ENCODE results near the gene RAP1B. TPM values are rescaled to one million over a fixed set of nuclear protein-coding genes. Genes with fewer than 3 reads are reported as not detected.

RAP1B gene
- total and polyA plus RNA-seq, 9 of the 15 experiments (the other 6 are each of a cell fraction or from before 2014, with no cell fraction given): 107 to 309 (median 170) TPM

GRCh38 chr12:68686595-68687521 lies 76.2 kb downstream of the RAP1B start, which contains the start of gene NUP107 (continued):
- TF ChIP-seq HIVEP1 (CRISPR knock-in tag; IDR thresholded peaks at IDR 0.05): 0 out of 2 replicates have a peak, but pooled peaks have one; percentile 7
- no peak for TF ChIP-seq KLF10 (CRISPR knock-in tag; IDR thresholded peaks at IDR 0.05)
- TF ChIP-seq ELF4 (CRISPR knock-in tag; IDR thresholded peaks at IDR 0.05): no peak
- TF ChIP-seq ZNF224 (CRISPR knock-in tag; IDR thresholded peaks at IDR 0.05): no peak
- TF ChIP-seq XRCC4 (IDR thresholded peaks at IDR 0.05; ENCODE audit: extremely low read depth, insufficient read depth, insufficient read length): no peak
- TF ChIP-seq HNRNPK (IDR thresholded peaks at IDR 0.05; ENCODE audit: low read depth, low read length, poor library complexity, severe bottlenecking): no peak
- peak; percentile 86; the same call in 1 of the 2 replicates for TF ChIP-seq PHF8 (IDR thresholded peaks at IDR 0.05; ENCODE audit: borderline replicate concordance, low read length)
- TF ChIP-seq ZC3H11A (IDR thresholded peaks at IDR 0.05; ENCODE audit: low read depth, low read length): peak; percentile 95; the same call in 1 of the 2 replicates
- TF ChIP-seq NRF1 (conservative IDR thresholded peaks at IDR 0.05 in 1 of 2, IDR thresholded peaks at IDR 0.05 in 1 of 2): peak; percentile 97 to 98
- TF ChIP-seq E2F6 (IDR thresholded peaks at IDR 0.05; ENCODE audit: borderline replicate concordance in 1 of 2, extremely low read depth in 1 of 2, insufficient read depth in 1 of 2, insufficient read length in 1 of 2, low read depth in 1 of 2, low read length in 1 of 2, poor library complexity in 1 of 2, severe bottlenecking in 1 of 2): peak; percentile 59 to 84
- TF ChIP-seq TAF15 (IDR thresholded peaks at IDR 0.05; ENCODE audit: low read depth, low read length): no peak
- TF ChIP-seq TRIM24 (IDR thresholded peaks at IDR 0.05): peak in 1 of 2 experiments; percentile 99; a peak in 3 of 4 replicates
- no peak for TF ChIP-seq CEBPB (tag; IDR thresholded peaks at IDR 0.05)
- TF ChIP-seq SFPQ (IDR thresholded peaks at IDR 0.05; ENCODE audit: low read depth, low read length): no peak
- peak; percentile 97 for TF ChIP-seq PREB (CRISPR knock-in tag; IDR thresholded peaks at IDR 0.05)
- no peak for TF ChIP-seq CCAR2 (IDR thresholded peaks at IDR 0.05; ENCODE audit: low read depth, low read length)
- TF ChIP-seq LCOR (CRISPR knock-in tag; IDR thresholded peaks at IDR 0.05): peak; percentile 97
- TF ChIP-seq NFE2 (IDR thresholded peaks at IDR 0.05; ENCODE audit: low read depth): peak; percentile 76
- no peak for TF ChIP-seq ZNF586 (CRISPR knock-in tag; conservative IDR thresholded peaks at IDR 0.05)
- peak; percentile 32 for TF ChIP-seq KLF13 (tag; IDR thresholded peaks at IDR 0.05; ENCODE audit: borderline replicate concordance, low read depth)
- no peak for TF ChIP-seq CBX8 (IDR thresholded peaks at IDR 0.05; ENCODE audit: borderline replicate concordance, extremely low read depth, low read depth, low read length, poor library complexity, severe bottlenecking)

Measured in K562 (cell line).